Stimulated activated CD8-positive, alpha-beta memory T cell treated with anti-CD3 and anti-CD28 coated beads, Interleukin-4, amount 100 ng/mL, for 48 hours (primary cell): ENCODE results near the gene OLIG1.
A peak's percentile ranks its signal among the peaks of the same experiment; 100 is the strongest.

Experiments
- DNase-seq: peaks from one replicate; pipeline ENCODE4 v3.0.0-alpha.2; 2020

OLIG1 gene

GRCh38 chr21:33063907-33064622 is 5.9 kb upstream of the OLIG1 start:
- DNase-seq, result no peak

- DNase-seq, result no peak
Measured at GRCh38 chr21:33064623-33065390, 5.1 kb upstream of the OLIG1 start.

GRCh38 chr21:33067043-33067442 is 2.9 kb upstream of the OLIG1 start:
- no peak for DNase-seq

GRCh38 chr21:33067457-33067856 is 2.5 kb upstream of the OLIG1 start:
- no peak for DNase-seq

DNA sequence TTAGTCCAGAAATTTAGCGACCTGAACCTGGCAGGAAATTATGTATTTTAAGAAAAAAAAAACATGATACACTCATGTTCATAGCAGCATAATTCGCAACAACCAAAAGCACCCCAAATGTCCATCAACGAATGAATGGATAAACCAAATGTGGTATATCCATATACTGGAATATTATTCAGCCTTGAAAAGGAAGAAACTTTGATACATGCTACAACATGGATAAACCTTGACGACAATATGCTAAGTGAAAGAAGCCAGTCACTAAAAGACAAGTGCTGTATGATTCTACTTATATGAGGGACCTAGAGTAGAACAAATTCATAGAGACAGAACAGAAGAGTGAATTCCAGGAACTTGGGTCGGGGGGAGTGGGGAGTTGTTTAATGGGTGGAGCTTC is 698 bp upstream of the OLIG1 start:
- no peak for DNase-seq

DNA sequence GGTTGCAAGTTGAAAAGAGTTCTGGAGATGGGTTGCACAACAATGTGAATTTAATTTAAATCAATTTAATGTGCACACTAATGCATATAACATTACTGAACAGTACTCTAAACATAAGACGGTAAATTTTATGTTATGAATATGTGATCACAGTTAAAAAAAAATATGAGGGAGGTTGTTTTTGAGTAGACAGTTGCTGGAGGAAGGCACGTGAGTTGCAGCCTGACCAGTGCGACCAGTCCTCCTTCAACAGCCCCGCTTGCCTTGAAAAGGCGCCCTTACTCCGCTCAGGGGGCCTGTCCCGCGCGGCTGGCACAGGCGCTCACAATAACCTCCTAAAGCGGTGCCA is 322 bp upstream of the OLIG1 start:
- no peak for DNase-seq

DNA sequence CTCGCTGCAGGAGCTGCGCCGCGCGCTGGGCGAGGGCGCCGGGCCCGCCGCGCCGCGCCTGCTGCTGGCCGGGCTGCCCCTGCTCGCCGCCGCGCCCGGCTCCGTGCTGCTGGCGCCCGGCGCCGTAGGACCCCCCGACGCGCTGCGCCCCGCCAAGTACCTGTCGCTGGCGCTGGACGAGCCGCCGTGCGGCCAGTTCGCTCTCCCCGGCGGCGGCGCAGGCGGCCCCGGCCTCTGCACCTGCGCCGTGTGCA is 730 bp downstream of the OLIG1 start:
- DNase-seq, result no peak

- peak; percentile 34 for DNase-seq
Measured at GRCh38 chr21:33070998-33071769, 1.2 kb downstream of the OLIG1 start.

DNA sequence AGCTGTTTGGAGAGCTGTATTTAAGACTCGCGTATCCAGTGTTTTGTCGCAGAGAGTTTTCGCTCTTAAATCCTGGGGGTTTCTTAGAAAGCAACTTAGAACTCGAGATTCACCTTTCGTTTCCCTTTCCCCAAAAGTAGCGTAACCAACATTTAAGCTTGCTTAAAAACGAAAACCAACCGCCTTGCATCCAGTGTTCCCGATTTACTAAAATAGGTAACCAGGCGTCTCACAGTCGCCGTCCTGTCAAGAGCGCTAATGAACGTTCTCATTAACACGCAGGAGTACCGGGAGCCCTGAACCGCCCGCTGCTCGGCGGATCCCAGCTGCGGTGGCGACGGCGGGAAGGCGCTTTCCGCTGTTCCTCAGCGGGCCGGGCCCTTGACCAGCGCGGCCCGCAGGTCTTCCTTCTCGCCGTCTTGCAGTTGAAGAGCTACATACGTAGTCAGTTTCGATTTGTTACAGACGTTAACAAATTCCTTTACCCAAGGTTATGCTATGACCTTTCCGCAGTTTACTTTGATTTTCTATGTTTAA is 1.9 kb downstream of the OLIG1 start:
- no peak for DNase-seq

DNA sequence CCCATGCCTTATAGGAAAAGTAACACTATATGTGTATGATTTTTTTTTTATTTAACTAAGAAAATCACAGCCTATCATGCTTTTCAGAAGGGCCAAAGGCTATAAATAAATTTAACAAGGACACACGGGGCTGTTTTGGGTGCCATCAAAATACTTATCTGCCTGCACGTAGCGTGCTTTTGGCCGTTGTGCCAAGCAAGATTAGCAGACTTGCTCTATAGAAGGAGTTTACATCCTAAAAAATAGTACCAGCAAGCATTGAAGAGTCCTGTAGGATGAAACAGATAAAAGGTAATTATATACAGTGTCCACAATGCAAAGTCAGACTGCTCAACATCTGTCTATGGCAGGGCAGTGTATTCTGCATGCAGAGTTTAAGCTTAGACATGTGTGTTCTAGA is 3.7 kb downstream of the OLIG1 start:
- DNase-seq, result no peak

DNA sequence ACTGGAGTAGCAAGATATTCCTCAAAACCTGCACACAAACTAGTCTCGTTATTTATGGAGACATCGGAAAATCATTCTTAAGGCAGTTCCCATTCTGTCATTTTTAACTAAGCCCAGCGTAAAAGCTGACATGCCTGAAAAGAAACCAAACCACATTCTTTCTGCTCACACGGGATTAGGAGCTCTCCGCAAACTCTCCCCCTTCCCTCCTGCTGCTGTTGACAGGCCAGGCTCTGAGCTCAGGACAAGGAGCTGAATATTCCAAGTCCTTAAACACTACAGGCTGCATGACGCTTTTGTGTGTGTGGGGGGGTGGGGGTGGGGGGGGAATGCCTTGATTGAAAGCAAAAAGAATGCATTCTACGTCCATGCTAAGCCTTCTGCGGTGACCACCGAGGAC is 5.2 kb downstream of the OLIG1 start:
- DNase-seq, result no peak

DNA sequence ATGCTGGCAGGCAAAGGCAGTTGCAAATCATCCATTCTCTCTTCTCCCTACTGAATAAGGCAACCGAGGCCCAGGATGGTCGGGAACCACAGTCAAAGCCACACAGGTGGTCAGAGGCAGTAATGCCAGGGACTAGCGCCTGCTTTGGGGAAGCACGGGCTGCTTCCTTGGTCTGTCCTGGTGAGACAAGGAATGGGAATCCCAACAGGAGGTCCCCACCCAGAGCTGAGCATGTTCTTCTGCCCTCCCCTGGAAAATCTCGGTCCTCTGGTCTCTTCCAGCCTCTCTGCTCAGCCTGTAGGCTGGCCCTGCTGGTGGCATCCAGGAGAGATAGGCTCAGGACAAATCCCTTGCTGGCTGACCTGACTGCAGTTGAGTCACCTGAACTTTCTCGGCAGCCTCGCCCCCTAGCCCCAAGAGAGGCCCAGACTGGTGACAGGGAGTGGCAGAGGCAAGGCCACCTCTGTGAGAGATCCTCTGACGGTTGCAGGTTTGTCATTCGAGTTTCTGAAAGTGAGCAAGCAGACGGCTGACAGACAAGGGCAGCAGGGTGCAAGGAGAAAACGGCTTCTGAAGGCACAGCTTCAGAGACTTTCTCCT is 5.8 kb downstream of the OLIG1 start:
- no peak for DNase-seq

DNA sequence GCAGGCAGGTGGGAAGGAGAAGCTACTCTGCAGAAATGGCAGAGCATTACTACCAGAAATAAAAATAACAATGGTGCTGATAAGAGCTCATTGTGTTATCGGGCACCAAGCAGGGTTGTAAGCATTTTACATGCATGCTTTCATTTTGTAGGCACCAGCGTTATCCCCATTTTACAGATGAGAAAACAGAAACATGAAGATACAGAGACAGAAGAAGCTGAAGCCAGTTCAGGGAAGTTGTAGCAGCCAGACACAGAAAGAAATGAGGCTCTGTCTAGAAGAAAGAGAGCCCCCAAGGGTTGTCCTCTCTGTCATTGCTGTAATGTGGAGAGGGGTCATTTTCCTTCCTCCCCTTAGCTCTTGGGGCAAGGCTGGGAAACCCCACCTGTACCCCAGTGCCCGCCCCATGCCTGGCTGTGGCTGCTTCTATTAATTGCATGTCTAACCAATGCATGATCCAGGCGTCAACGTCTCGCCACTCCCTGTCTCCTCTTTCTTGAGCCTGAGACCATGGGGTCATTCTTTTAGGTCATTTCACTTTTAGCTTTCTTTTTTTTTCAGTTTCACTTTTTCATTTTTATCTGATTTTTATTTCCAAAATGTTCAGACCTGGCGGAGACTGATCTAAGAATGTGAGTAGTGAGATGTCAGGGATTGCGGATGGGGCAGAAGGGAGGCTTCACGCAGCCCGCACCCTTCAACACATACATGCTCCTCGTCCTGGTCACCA is 6.8 kb downstream of the OLIG1 start:
- DNase-seq, result no peak

DNA sequence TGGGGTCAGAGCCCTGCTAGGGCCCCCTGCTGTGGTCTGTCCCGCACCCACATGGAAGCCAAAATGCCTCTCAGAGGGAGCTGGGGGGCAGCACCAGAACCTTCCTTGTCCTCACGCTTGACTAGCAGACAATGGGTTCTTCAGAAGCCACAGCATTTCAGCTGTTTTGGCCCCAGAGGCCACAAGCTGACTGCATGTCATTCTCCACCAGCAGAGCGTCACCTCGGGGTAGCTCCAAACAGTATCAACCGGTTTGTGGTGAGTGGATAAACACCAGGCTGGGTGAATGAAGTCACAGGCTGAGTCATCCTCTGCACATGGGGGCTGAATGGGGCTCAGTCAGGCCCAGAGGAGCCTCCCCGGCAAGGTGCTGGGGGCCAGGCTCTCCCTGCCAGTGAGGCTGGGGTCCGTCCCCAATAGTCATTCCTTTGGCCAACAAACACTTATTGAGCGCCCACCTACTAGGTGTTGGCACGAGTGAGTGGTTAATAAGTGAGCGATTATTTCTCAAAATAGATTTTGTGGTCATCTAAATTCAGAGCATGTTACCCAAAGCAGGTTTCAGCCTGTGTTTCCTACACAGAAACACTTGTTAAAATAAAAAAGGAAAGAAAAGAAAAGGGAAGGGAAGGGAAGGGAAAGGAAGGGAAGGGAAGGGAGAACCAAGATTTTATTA is 9.1 kb downstream of the OLIG1 start:
- DNase-seq, result peak; percentile 58

- DNase-seq, result no peak
Measured at GRCh38 chr21:33080376-33080775, 10.4 kb downstream of the OLIG1 start.

- DNase-seq, result no peak
Measured at GRCh38 chr21:33080776-33081175, 10.8 kb downstream of the OLIG1 start.

- no peak for DNase-seq
Measured at GRCh38 chr21:33088384-33088783, 18.4 kb downstream of the OLIG1 start.

DNA sequence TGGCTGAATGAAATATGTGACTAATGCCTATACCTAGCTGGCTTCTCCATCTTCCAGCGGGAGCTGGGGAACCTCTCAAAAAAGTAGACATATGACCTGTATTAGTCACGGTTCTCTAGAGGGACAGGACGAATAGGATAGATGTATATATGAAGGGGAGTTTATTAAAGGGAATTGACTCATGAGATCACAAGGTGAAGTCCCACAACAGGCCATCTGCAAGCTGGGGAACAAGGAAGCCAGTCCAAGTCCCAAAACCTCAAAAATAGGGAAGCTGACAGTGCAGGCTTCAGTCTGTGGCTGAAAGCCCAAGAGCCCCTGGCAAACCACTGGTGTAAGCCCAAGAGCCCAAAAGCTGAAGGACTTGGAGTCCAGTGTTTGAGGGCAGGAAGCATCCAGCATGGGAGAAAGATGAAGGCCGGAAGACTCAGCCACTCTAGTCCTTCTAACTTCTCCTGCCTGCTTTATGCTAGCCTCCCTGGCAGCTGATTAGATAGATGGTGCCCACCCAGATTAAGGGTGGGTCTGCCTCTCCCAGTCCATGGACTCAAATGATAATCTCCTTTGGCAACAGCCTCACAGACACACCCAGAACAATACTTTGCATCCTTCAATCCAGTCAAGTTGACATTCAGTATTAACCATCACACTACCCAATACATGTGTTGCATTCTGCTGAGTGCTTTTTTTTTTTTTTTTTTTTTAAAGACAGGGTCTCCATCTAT is 19.6 kb downstream of the OLIG1 start:
- no peak for DNase-seq

GRCh38 chr21:33096426-33096825 is 26.5 kb downstream of the OLIG1 start:
- no peak for DNase-seq

- no peak for DNase-seq
Measured at GRCh38 chr21:33099131-33099530, 29.2 kb downstream of the OLIG1 start.

- no peak for DNase-seq
Measured at GRCh38 chr21:33101300-33101911, 31.5 kb downstream of the OLIG1 start.
